ENCODE measurements around the gene PEMT. TPM values are rescaled to one million over a fixed set of nuclear protein-coding genes. Genes with fewer than 3 reads are reported as not detected.

Gene PEMT
- total RNA-seq, 1 experiment from 2014 or later: 69.8 TPM

DNA sequence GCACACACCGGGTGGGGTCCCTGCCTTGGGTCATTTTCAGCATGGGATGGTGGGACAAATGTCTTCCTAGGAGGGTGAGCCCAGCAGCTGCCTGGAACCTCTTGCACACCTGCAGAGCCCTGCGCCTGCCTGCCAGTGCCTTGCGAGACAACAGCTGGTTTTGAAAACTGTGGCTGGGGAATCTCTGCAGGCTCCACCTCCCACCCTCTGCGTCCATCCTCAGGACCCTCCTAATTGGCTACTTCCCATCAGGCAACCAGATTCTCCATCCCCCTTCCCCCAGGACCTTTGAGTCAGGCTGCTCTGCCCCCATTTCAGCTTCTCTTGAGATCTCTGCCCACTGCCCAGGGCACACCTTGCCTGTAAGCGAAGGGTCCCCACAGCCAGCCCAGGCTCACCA, 26.6 kb downstream of the PEMT start:
- peaks cover 5% of the 10 kb centered on the region; the same call in 1 of the 2 replicates for H4K20me1 ChIP-seq (ENCODE audit: insufficient read depth, low read depth, low read length)
- H3K27ac ChIP-seq (ENCODE audit: low read length): no peak overlapping the region
- H3K27me3 ChIP-seq (ENCODE audit: low read length): no peaks in the 10 kb centered on the region
- no peaks in the 10 kb centered on the region for H3K9me3 ChIP-seq (ENCODE audit: low read length)
- H3K9ac ChIP-seq (ENCODE audit: low read length): no peak overlapping the region
- H3K4me1 ChIP-seq (ENCODE audit: low read length): no peaks in the 10 kb centered on the region
- DNase-seq: no peak
- H2AFZ ChIP-seq (ENCODE audit: low read length): no peak overlapping the region
- no peak overlapping the region for H3K4me2 ChIP-seq (ENCODE audit: low read depth, low read length, poor library complexity, severe bottlenecking)
- H3K79me2 ChIP-seq (ENCODE audit: low read length): no peaks in the 10 kb centered on the region
- H3K9me2 ChIP-seq (replicated peaks; ENCODE audit: insufficient read depth, low read length): no peaks in the 10 kb centered on the region
- no peak overlapping the region for H3K4me3 ChIP-seq (ENCODE audit: low read length)
- no peaks in the 10 kb centered on the region for H3K36me3 ChIP-seq (ENCODE audit: insufficient read depth, low read length)

DNA sequence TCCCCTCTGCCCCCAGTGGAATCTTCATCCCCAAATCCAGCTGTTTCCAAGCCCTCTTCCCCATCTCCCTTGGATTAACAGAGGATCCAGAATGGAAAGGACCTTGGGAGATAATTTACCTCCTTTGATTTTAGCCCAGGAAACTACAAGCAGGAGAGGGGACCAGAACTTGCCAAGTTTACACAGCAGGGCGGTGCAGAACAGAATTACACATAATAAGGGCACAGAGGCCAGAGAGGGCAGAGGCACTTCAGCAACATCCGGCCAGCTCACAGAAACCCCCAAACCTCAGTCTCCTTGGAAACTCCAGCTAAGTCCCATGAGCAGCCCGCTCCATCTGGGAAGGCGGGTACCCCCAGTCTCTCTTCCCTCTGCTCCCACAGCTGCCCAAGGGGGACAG, 27.2 kb downstream of the PEMT start:
- H3K27me3 ChIP-seq (ENCODE audit: low read length): no peaks in the 10 kb centered on the region

GRCh38 chr17:17563530-17563929, 28.0 kb downstream of the PEMT start:
- H3K4me2 ChIP-seq (ENCODE audit: low read depth, low read length, poor library complexity, severe bottlenecking): no peak overlapping the region
- no peaks in the 10 kb centered on the region for H3K79me2 ChIP-seq (ENCODE audit: low read length)
- DNase-seq: no peak
- H3K9ac ChIP-seq (ENCODE audit: low read length): no peak overlapping the region
- peaks cover 9% of the 10 kb centered on the region; the same call in 1 of the 2 replicates for H4K20me1 ChIP-seq (ENCODE audit: insufficient read depth, low read depth, low read length)
- H3K9me2 ChIP-seq (replicated peaks; ENCODE audit: insufficient read depth, low read length): no peaks in the 10 kb centered on the region
- H3K27ac ChIP-seq (ENCODE audit: low read length): no peak overlapping the region
- H2AFZ ChIP-seq (ENCODE audit: low read length): no peak overlapping the region
- no peaks in the 10 kb centered on the region for H3K27me3 ChIP-seq (ENCODE audit: low read length)
- H3K4me3 ChIP-seq (ENCODE audit: low read length): no peak overlapping the region
- no peaks in the 10 kb centered on the region for H3K9me3 ChIP-seq (ENCODE audit: low read length)
- no peaks in the 10 kb centered on the region for H3K4me1 ChIP-seq (ENCODE audit: low read length)
- no peaks in the 10 kb centered on the region for H3K36me3 ChIP-seq (ENCODE audit: insufficient read depth, low read length)

More for the DNA sequence above, 27.2 kb downstream of the PEMT start:
- no peak overlapping the region for H3K4me2 ChIP-seq (ENCODE audit: low read depth, low read length, poor library complexity, severe bottlenecking)
- DNase-seq: no peak
- no peak overlapping the region for H3K4me3 ChIP-seq (ENCODE audit: low read length)
- H3K9me2 ChIP-seq (replicated peaks; ENCODE audit: insufficient read depth, low read length): no peaks in the 10 kb centered on the region
- H2AFZ ChIP-seq (ENCODE audit: low read length): no peak overlapping the region
- H3K9ac ChIP-seq (ENCODE audit: low read length): no peak overlapping the region
- peaks cover 5% of the 10 kb centered on the region; the same call in 1 of the 2 replicates for H4K20me1 ChIP-seq (ENCODE audit: insufficient read depth, low read depth, low read length)
- H3K79me2 ChIP-seq (ENCODE audit: low read length): no peaks in the 10 kb centered on the region
- no peaks in the 10 kb centered on the region for H3K36me3 ChIP-seq (ENCODE audit: insufficient read depth, low read length)
- no peaks in the 10 kb centered on the region for H3K9me3 ChIP-seq (ENCODE audit: low read length)
- H3K27ac ChIP-seq (ENCODE audit: low read length): no peak overlapping the region
- no peaks in the 10 kb centered on the region for H3K4me1 ChIP-seq (ENCODE audit: low read length)

DNA sequence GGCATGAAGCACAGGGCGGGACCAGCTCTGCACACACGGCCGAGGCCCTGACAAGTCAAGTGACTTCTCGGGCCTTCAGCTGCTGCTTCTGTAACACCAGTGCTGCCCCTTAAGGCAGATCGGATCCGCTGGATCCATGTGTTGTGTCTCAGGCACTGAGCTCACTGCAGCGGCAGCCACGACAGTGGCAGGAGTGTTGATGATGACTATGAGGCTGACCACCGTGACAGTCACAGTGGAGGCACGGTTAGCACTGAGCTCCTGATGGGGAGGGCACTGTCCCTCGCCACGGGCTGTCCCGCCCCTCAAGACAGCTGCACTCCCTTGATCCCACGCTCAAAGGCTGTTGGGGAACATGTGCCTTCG, 29.4 kb downstream of the PEMT start:
- no peak for DNase-seq
- H3K4me3 ChIP-seq (ENCODE audit: low read length): no peak overlapping the region
- H3K9me3 ChIP-seq (ENCODE audit: low read length): no peaks in the 10 kb centered on the region
- H4K20me1 ChIP-seq (ENCODE audit: insufficient read depth, low read depth, low read length): peaks cover 12% of the 10 kb centered on the region
- no peaks in the 10 kb centered on the region for H3K4me1 ChIP-seq (ENCODE audit: low read length)
- H3K79me2 ChIP-seq (ENCODE audit: low read length): no peaks in the 10 kb centered on the region
- H3K9ac ChIP-seq (ENCODE audit: low read length): no peak overlapping the region
- no peaks in the 10 kb centered on the region for H3K36me3 ChIP-seq (ENCODE audit: insufficient read depth, low read length)
- no peaks in the 10 kb centered on the region for H3K9me2 ChIP-seq (replicated peaks; ENCODE audit: insufficient read depth, low read length)
- no peak overlapping the region for H3K4me2 ChIP-seq (ENCODE audit: low read depth, low read length, poor library complexity, severe bottlenecking)
- H3K27ac ChIP-seq (ENCODE audit: low read length): no peak overlapping the region
- no peaks in the 10 kb centered on the region for H3K27me3 ChIP-seq (ENCODE audit: low read length)
- no peak overlapping the region for H2AFZ ChIP-seq (ENCODE audit: low read length)

GRCh38 chr17:17561408-17562145, 29.9 kb downstream of the PEMT start:
- H3K27ac ChIP-seq (ENCODE audit: low read length): no peak overlapping the region
- no peaks in the 10 kb centered on the region for H3K36me3 ChIP-seq (ENCODE audit: insufficient read depth, low read length)
- no peak overlapping the region for H3K9ac ChIP-seq (ENCODE audit: low read length)
- H3K9me3 ChIP-seq (ENCODE audit: low read length): no peaks in the 10 kb centered on the region
- H3K4me1 ChIP-seq (ENCODE audit: low read length): no peaks in the 10 kb centered on the region
- H3K79me2 ChIP-seq (ENCODE audit: low read length): no peaks in the 10 kb centered on the region
- no peaks in the 10 kb centered on the region for H3K27me3 ChIP-seq (ENCODE audit: low read length)
- no peak for DNase-seq
- no peak overlapping the region for H3K4me2 ChIP-seq (ENCODE audit: low read depth, low read length, poor library complexity, severe bottlenecking)
- H3K9me2 ChIP-seq (replicated peaks; ENCODE audit: insufficient read depth, low read length): no peaks in the 10 kb centered on the region
- no peak overlapping the region for H3K4me3 ChIP-seq (ENCODE audit: low read length)
- H2AFZ ChIP-seq (ENCODE audit: low read length): no peak overlapping the region
- H4K20me1 ChIP-seq (ENCODE audit: insufficient read depth, low read depth, low read length): peaks cover 13% of the 10 kb centered on the region

DNA sequence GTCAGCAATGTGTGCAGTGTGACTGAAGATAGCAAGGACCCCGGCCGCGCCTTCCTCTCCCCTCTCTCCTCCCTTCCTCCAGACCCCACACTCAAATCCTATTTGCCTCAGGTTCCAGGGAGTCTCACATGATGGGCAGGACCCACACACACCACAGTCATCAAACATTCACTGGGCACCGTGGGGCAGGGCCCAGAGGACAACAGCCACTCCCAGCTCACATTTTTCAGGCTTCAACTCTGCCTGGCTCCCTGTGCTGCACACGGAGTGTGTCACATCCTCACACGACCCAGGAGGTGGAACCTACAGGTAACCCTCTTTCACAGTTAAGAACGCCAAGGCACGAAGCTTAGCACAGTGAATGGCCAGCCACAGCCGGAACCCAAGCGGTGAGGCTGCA, 30.5 kb downstream of the PEMT start:
- no peak for DNase-seq
- Histone ChIP-seq H3K4me2 (ENCODE audit: low read depth, low read length, poor library complexity, severe bottlenecking) (no peak overlapping the region), H4K20me1 (ENCODE audit: insufficient read depth, low read depth, low read length) (peaks cover 13% of the 10 kb centered on the region), H3K4me1 (ENCODE audit: low read length) (no peaks in the 10 kb centered on the region), H3K9me2 (replicated peaks; ENCODE audit: insufficient read depth, low read length) (no peaks in the 10 kb centered on the region), H2AFZ (ENCODE audit: low read length) (no peak overlapping the region), H3K9me3 (ENCODE audit: low read length) (no peaks in the 10 kb centered on the region), H3K9ac (ENCODE audit: low read length) (no peak overlapping the region), H3K27me3 (ENCODE audit: low read length) (no peaks in the 10 kb centered on the region), H3K4me3 (ENCODE audit: low read length) (no peak overlapping the region), H3K79me2 (ENCODE audit: low read length) (no peaks in the 10 kb centered on the region), H3K27ac (ENCODE audit: low read length) (no peak overlapping the region), H3K36me3 (ENCODE audit: insufficient read depth, low read length) (no peaks in the 10 kb centered on the region)

DNA sequence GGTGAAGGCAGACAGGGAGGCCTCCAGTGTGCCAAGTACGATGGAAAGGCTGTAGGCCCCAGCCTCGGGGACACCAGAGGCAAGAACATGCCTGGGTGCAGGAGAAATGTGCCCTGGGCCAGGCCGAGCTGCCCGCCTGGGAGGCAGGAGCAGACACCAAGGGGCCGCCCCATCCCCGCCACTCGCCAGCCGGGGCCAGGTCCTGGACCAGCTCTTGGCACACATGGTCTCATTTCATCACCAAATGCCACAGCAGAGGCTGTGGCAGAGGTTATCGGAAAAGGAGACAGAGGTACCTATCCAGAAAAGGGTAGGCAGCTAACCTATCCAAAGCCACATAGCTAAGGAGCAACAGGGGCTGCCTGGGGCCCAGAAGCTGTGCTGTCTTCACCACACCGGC, 31.3 kb downstream of the PEMT start:
- H4K20me1 ChIP-seq (ENCODE audit: insufficient read depth, low read depth, low read length): peaks cover 9% of the 10 kb centered on the region; the same call in 1 of the 2 replicates
- no peak overlapping the region for H2AFZ ChIP-seq (ENCODE audit: low read length)
- H3K4me1 ChIP-seq (ENCODE audit: low read length): no peaks in the 10 kb centered on the region
- no peak for DNase-seq
- H3K79me2 ChIP-seq (ENCODE audit: low read length): no peaks in the 10 kb centered on the region
- H3K9me2 ChIP-seq (replicated peaks; ENCODE audit: insufficient read depth, low read length): no peaks in the 10 kb centered on the region
- no peak overlapping the region for H3K4me2 ChIP-seq (ENCODE audit: low read depth, low read length, poor library complexity, severe bottlenecking)
- H3K27me3 ChIP-seq (ENCODE audit: low read length): no peaks in the 10 kb centered on the region
- no peak overlapping the region for H3K9ac ChIP-seq (ENCODE audit: low read length)
- no peaks in the 10 kb centered on the region for H3K36me3 ChIP-seq (ENCODE audit: insufficient read depth, low read length)
- no peak overlapping the region for H3K4me3 ChIP-seq (ENCODE audit: low read length)
- no peaks in the 10 kb centered on the region for H3K9me3 ChIP-seq (ENCODE audit: low read length)
- H3K27ac ChIP-seq (ENCODE audit: low read length): no peak overlapping the region

DNA sequence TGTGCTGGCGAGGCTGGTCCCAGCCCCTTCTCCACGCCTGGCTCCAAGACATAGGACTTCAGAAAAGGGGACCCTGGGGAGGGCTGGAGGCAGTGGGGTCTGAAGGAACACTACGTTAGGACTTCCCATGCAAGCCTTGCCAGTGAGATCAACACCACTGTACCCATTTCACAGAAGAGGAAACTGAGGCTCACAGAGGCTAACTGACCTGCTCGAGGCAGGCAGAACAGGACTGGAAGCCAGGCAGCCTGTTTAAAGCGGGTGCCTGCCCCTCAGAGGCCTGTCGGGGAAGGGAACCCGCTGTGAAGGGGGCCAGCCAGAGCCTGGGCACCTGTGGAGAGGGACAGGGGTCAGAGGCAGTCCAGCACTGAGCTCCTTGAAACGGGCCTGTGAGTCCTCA, 32.3 kb downstream of the PEMT start:
- no peak overlapping the region for H2AFZ ChIP-seq (ENCODE audit: low read length)
- H3K4me1 ChIP-seq (ENCODE audit: low read length): no peaks in the 10 kb centered on the region
- no peaks in the 10 kb centered on the region for H3K79me2 ChIP-seq (ENCODE audit: low read length)
- H3K27ac ChIP-seq (ENCODE audit: low read length): no peak overlapping the region
- no peak overlapping the region for H3K9ac ChIP-seq (ENCODE audit: low read length)
- H3K4me2 ChIP-seq (ENCODE audit: low read depth, low read length, poor library complexity, severe bottlenecking): no peak overlapping the region
- H3K4me3 ChIP-seq (ENCODE audit: low read length): no peak overlapping the region
- no peaks in the 10 kb centered on the region for H3K36me3 ChIP-seq (ENCODE audit: insufficient read depth, low read length)
- no peak for DNase-seq
- H3K27me3 ChIP-seq (ENCODE audit: low read length): no peaks in the 10 kb centered on the region
- no peaks in the 10 kb centered on the region for H3K9me3 ChIP-seq (ENCODE audit: low read length)
- peaks cover 9% of the 10 kb centered on the region; the same call in 1 of the 2 replicates for H4K20me1 ChIP-seq (ENCODE audit: insufficient read depth, low read depth, low read length)
- H3K9me2 ChIP-seq (replicated peaks; ENCODE audit: insufficient read depth, low read length): no peaks in the 10 kb centered on the region

All from Karpas-422 (cell line).